PFSK-1 (cell line): Measurements from ENCODE around the gene GTF2A2. TPM values are rescaled to one million over a fixed set of nuclear protein-coding genes. Genes with fewer than 3 reads are reported as not detected.

Experiments used
- FOXP2 ChIP-seq: optimal IDR thresholded peaks from 2 replicates; pipeline ENCODE3; 2011; ENCODE audit warnings: borderline replicate concordance, control low read depth, inconsistent platforms; ENCODE audit not compliant: insufficient read depth; ENCODE audit errors: extremely low read length, extremely low read depth
- POLR2AphosphoS5 ChIP-seq: IDR thresholded peaks from 2 replicates; pipeline ENCODE4 v1.6.1; 2012; ENCODE audit warnings: low read depth, mild to moderate bottlenecking, control low read depth, low read length, moderate library complexity
- REST ChIP-seq, 2 experiments: IDR thresholded peaks; 2 replicates each; pipeline versions ENCODE4 v1.6.1 to v1.8.0; 2011 to 2012; ENCODE audit warnings: low read depth in 2 of 2, low read length in 2 of 2, control low read depth in 1 of 2, inconsistent platforms in 1 of 2, mild to moderate bottlenecking in 1 of 2, moderate library complexity in 1 of 2; ENCODE audit not compliant: insufficient read depth in 1 of 2
- SIN3A ChIP-seq: IDR thresholded peaks from 2 replicates; pipeline ENCODE4 v1.6.1; 2012; ENCODE audit warnings: mild to moderate bottlenecking, low read length, moderate library complexity, borderline replicate concordance; ENCODE audit not compliant: insufficient read depth
- TAF1 ChIP-seq: IDR thresholded peaks from 2 replicates; pipeline ENCODE4 v1.6.1; 2012; ENCODE audit warnings: low read length, control low read depth, borderline replicate concordance; ENCODE audit not compliant: insufficient read depth
- polyA plus RNA-seq: library from polyadenylated mRNA; unstranded; fragments of >200 nt; gene quantifications from one replicate; pipeline ENCODE4 v1.2.1, GENCODE V29; 2012; ENCODE audit warnings: low read depth, missing spikeins; ENCODE audit not compliant: insufficient read length

Gene GTF2A2
- polyA plus RNA-seq: 65.1 TPM

GRCh38 chr15:59656897-59657634 lies at the start of gene GTF2A2:
TSS of gene GTF2A2 (minus strand) at chr15:59657515. CDS start at chr15:59652277, 5,238 bp downstream.
- TF ChIP-seq FOXP2: no peak
- peak; percentile 92 for TF ChIP-seq POLR2AphosphoS5
- peak; percentile 95 for TF ChIP-seq TAF1
- 0 out of 4 replicates have a peak, but pooled peaks of 1 of the 2 experiments have one; percentile 37 for TF ChIP-seq REST (IDR thresholded peaks at IDR 0.05; ENCODE audit: insufficient read depth in 1 of 2, low read depth in 2 of 2, low read length in 2 of 2)
- TF ChIP-seq SIN3A: peak; percentile 47; the same call in 1 of the 2 replicates

GRCh38 chr15:59703979-59704796 lies 46.9 kb upstream of the GTF2A2 start:
- TF ChIP-seq SIN3A (no peak), FOXP2 (no peak), REST (IDR thresholded peaks at IDR 0.05; ENCODE audit: insufficient read depth in 1 of 2, low read depth in 2 of 2, low read length in 2 of 2) (no peak), POLR2AphosphoS5 (no peak), TAF1 (no peak)

DNA sequence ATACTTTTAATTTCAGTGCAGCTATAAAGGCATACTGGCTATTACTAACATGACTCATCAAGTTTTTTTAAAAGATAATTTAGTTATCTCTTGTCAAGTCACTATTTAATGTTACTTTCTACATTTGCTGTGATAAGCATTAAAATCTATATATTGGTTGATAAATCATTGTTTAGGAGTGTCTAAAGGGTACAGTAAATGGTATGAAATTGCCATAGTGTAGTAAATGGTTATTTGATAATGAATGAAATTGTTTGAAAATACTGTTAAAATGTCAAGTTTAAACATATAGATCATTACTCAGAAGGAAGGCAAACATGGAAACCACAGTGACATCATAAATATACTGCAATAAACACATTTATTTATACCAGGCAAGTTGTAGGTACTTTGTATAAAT lies 45.0 kb upstream of the GTF2A2 start:
- TF ChIP-seq FOXP2: no peak
- TF ChIP-seq POLR2AphosphoS5: no peak
- TF ChIP-seq REST (IDR thresholded peaks at IDR 0.05; ENCODE audit: insufficient read depth in 1 of 2, low read depth in 2 of 2, low read length in 2 of 2): no peak
- TF ChIP-seq SIN3A: no peak
- TF ChIP-seq TAF1: no peak

- TF ChIP-seq REST (IDR thresholded peaks at IDR 0.05; ENCODE audit: insufficient read depth in 1 of 2, low read depth in 2 of 2, low read length in 2 of 2): no peak
- no peak for TF ChIP-seq SIN3A
- TF ChIP-seq TAF1: no peak
- TF ChIP-seq FOXP2: no peak
- TF ChIP-seq POLR2AphosphoS5: no peak
Observed at GRCh38 chr15:59701880-59702279, 44.6 kb upstream of the GTF2A2 start.
